B cell (primary cell): ENCODE measurements around the gene AMMECR1. TPM values are rescaled to one million over a fixed set of nuclear protein-coding genes. Genes with fewer than 3 reads are reported as not detected.

Source experiments
- ATAC-seq: fragments of 200-7000 bp; cut with Tn5 transposase; one replicate; pipeline ENCODE4 v1.10.0; 2021; ENCODE audit warnings: low read depth, mild to moderate bottlenecking, moderate number of reproducible peaks, moderate library complexity
- CTCF ChIA-PET: fragments of 350-600 bp; sonication (Branson Sonifier 250); formaldehyde crosslinking; loops from one replicate; lab custom pipeline; 2021; ENCODE audit warnings: antibody characterized with exemption, inconsistent platforms; lab: Charles Lee
- POLR2A ChIA-PET: fragments of 350-600 bp; sonication (Branson Sonifier 250); formaldehyde crosslinking; loops from one replicate; lab custom pipeline; 2021; ENCODE audit warnings: antibody characterized with exemption; lab: Charles Lee
- DNase-seq: peaks from one replicate; pipeline ENCODE4 v3.0.0; 2013
- H2AFZ ChIP-seq: 2 replicates; pipeline ENCODE4 v1.6.1; 2012; ENCODE audit warnings: mild to moderate bottlenecking, low read depth, low read length; ENCODE audit not compliant: insufficient read depth, poor library complexity, severe bottlenecking
- H3K27ac ChIP-seq, 2 donors: 1 replicate in 1 of 2; 2 replicates in 1 of 2; pipeline ENCODE4 v1.5.1; 2012 to 2013; ENCODE audit warnings: low read length in 2 of 2, mild to moderate bottlenecking in 2 of 2, moderate library complexity in 1 of 2
- H3K27me3 ChIP-seq, 4 experiments: fragments of 200-600 bp in 1 of 4; sonication (generic) in 1 of 4; replicated peaks in 1 of 4; 1 replicate in 2 of 4; 2 replicates in 2 of 4; pipeline versions ENCODE4 v1.6.1 to v1.7.0; 2013 to 2016; ENCODE audit warnings: low read length in 3 of 4, mild to moderate bottlenecking in 2 of 4, mixed read lengths in 1 of 4, moderate library complexity in 1 of 4; ENCODE audit not compliant: insufficient read depth in 4 of 4, control insufficient read depth in 3 of 4; ENCODE audit errors: control extremely low read depth in 1 of 4
- H3K36me3 ChIP-seq, 2 experiments: replicated peaks in 1 of 2; 1 replicate in 1 of 2; 2 replicates in 1 of 2; pipeline versions ENCODE4 v1.6.1 to v1.7.1; 2013; ENCODE audit warnings: low read length in 1 of 2; ENCODE audit not compliant: insufficient read depth in 2 of 2, control insufficient read depth in 1 of 2; ENCODE audit errors: control extremely low read depth in 1 of 2, extremely low read depth in 1 of 2
- H3K4me1 ChIP-seq, 2 donors: fragments of 200-600 bp in 1 of 2; sonication (generic) in 1 of 2; 1 replicate in 1 of 2; 2 replicates in 1 of 2; pipeline versions ENCODE4 v1.5.1 to v1.6.1; 2013 to 2017; ENCODE audit warnings: low read length in 2 of 2; ENCODE audit not compliant: control insufficient read depth in 2 of 2, insufficient read depth in 2 of 2
- H3K4me2 ChIP-seq: replicated peaks from 2 replicates; pipeline ENCODE3; 2012; ENCODE audit warnings: mild to moderate bottlenecking, low read depth, low read length; ENCODE audit not compliant: poor library complexity, severe bottlenecking
- H3K4me3 ChIP-seq, 5 experiments: fragments of 200-600 bp in 1 of 5; sonication (generic) in 1 of 5; 1 replicate in 3 of 5; 2 replicates in 2 of 5; pipeline versions ENCODE4 v1.5.1 to v1.7.0; 2011 to 2016; ENCODE audit warnings: low read length in 4 of 5, mild to moderate bottlenecking in 4 of 5, low read depth in 2 of 5, control low read depth in 1 of 5, moderate library complexity in 1 of 5; ENCODE audit not compliant: insufficient read depth in 1 of 5; ENCODE audit errors: control extremely low read depth in 1 of 5, extremely low read depth in 1 of 5
- H3K79me2 ChIP-seq: fragments of 200-600 bp; sonication (generic); one replicate; pipeline ENCODE4 v1.6.0; 2016; ENCODE audit warnings: low read length; ENCODE audit not compliant: control insufficient read depth, insufficient read depth
- H3K9ac ChIP-seq: fragments of 200-600 bp; sonication (generic); 2 replicates; pipeline ENCODE4 v1.6.1; 2017; ENCODE audit warnings: mild to moderate bottlenecking, low read length, moderate library complexity
- H3K9me3 ChIP-seq, 3 donors: one replicate each; pipeline versions ENCODE4 v1.6.1 to v1.7.1; 2013; ENCODE audit warnings: low read length in 2 of 3; ENCODE audit not compliant: control insufficient read depth in 2 of 3, insufficient read depth in 1 of 3; ENCODE audit errors: control extremely low read depth in 1 of 3
- H4K20me1 ChIP-seq: 2 replicates; pipeline ENCODE4 v1.6.0; 2012; ENCODE audit warnings: mild to moderate bottlenecking, low read length; ENCODE audit not compliant: insufficient read depth, control insufficient read depth, poor library complexity, severe bottlenecking
- H3K27ac Mint-ChIP-seq: one replicate; pipeline ENCODE4 v1.8.0; 2021; ENCODE audit warnings: mixed read lengths
- H3K27me3 Mint-ChIP-seq: one replicate; pipeline ENCODE4 v1.8.0; 2021; ENCODE audit warnings: mixed read lengths
- H3K4me1 Mint-ChIP-seq: one replicate; pipeline ENCODE4 v1.8.0; 2021; ENCODE audit warnings: mixed read lengths
- H3K4me3 Mint-ChIP-seq: one replicate; pipeline ENCODE4 v1.8.0; 2021; ENCODE audit warnings: mixed read lengths
- H3K9me3 Mint-ChIP-seq: one replicate; pipeline ENCODE4 v1.8.0; 2022; ENCODE audit warnings: mixed read lengths; ENCODE audit not compliant: insufficient read depth
- CTCF ChIP-seq: fragments of 200-600 bp; IDR thresholded peaks from one replicate; pipeline ENCODE4 v1.8.0; 2022; ENCODE audit warnings: antibody characterized with exemption, mild to moderate bottlenecking
- EZH2 ChIP-seq: IDR thresholded peaks from 2 replicates; pipeline ENCODE4 v1.6.1; 2012; ENCODE audit warnings: borderline replicate concordance, low read depth, mild to moderate bottlenecking, moderate library complexity, low read length; ENCODE audit not compliant: insufficient read depth, poor library complexity, severe bottlenecking
- WGBS: methylation state at CpG from one replicate; pipeline ENCODE4 v1.1.5; 2013; ENCODE audit warnings: missing lambda C conversion rate; ENCODE audit not compliant: insufficient coverage; 5-methylcytosine and 5-hydroxymethylcytosine counted together
- intact Hi-C: fragments of 100-400 bp; cut with micrococcal nuclease; formaldehyde crosslinking; loops from one replicate; pipeline ENCODE4 v1.10.0; 2022
- polyA plus RNA-seq: library from polyadenylated mRNA; depleted of rRNA; stranded (reverse); fragments of >200 nt; gene quantifications from 2 replicates; pipeline ENCODE4 v1.2.3, GENCODE V29; 2012
- total RNA-seq, 2 donors: library from RNA; stranded (reverse); fragments of 120-200 nt in 1 of 2; gene quantifications; 1 replicate in 1 of 2; 2 replicates in 1 of 2; pipeline versions ENCODE4 v1.2.3 to v1.2.4, GENCODE V29; 2013 to 2022

Gene AMMECR1
- total and polyA plus RNA-seq, 2 donors (not counting 1 experiment from before 2014, with no cell fraction given) = 5.7 to 12.7 TPM

- CTCF ChIA-PET = no interaction called here
- Histone ChIP-seq H3K9me3 (no peaks in the 10 kb centered on the region), H4K20me1 (no peaks in the 10 kb centered on the region), H3K9ac (no peak overlapping the region), H3K79me2 (no peaks in the 10 kb centered on the region), H2AFZ (no peak overlapping the region), H3K4me2 (no peak overlapping the region), H3K4me1 (peaks cover 0 to 6% of the 10 kb centered on the region in 2 donors), H3K36me3 (no peaks in the 10 kb centered on the region), H3K27ac (no peak overlapping the region), H3K27me3 (no peaks in the 10 kb centered on the region), H3K4me3 (no peak overlapping the region)
- Mint-ChIP-seq H3K9me3 (no peaks in the 10 kb centered on the region), H3K4me3 (no peak overlapping the region), H3K4me1 (peaks cover 8% of the 10 kb centered on the region), H3K27me3 (no peaks in the 10 kb centered on the region), H3K27ac (no peak overlapping the region)
- intact Hi-C loops = no loop called here
- no peak for ATAC-seq
- DNase-seq = no peak
- POLR2A ChIA-PET = no interaction called here
- TF ChIP-seq EZH2 (no peak), CTCF (no peak)
- WGBS = no CpG with 5 or more reads among the region's 1 CpG
Measured at GRCh38 chrX:110215411-110215810, 102.5 kb downstream of the AMMECR1 start.

DNA sequence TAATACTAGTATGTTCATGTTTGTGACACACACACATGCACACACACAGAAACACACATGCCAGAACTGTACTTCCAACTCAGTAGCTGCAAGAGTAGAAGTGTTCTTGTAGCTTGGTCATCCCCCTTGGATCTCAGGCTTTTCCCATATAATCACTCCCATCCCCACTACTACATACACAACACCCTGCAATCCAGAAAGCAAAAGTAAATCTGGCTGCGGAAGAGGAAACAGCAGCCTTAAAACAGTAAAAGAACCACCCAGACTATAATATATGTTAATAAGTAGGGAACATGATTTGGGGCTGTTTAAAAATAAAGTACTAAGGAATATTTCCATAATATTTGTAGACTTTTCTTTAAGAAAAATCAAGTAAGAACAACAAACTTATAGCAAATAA is 103.2 kb downstream of the AMMECR1 start:
- Mint-ChIP-seq H3K4me3 (no peak overlapping the region), H3K9me3 (no peaks in the 10 kb centered on the region), H3K4me1 (peaks cover 8% of the 10 kb centered on the region), H3K27me3 (no peaks in the 10 kb centered on the region), H3K27ac (no peak overlapping the region)
- Histone ChIP-seq H3K79me2 (no peaks in the 10 kb centered on the region), H3K4me1 (peaks cover 0 to 6% of the 10 kb centered on the region in 2 donors), H3K4me3 (no peak overlapping the region), H3K4me2 (no peak overlapping the region), H2AFZ (no peak overlapping the region), H4K20me1 (no peaks in the 10 kb centered on the region), H3K27ac (no peak overlapping the region), H3K9me3 (no peaks in the 10 kb centered on the region), H3K36me3 (no peaks in the 10 kb centered on the region), H3K27me3 (no peaks in the 10 kb centered on the region), H3K9ac (no peak overlapping the region)
- DNase-seq = no peak
- TF ChIP-seq CTCF (no peak), EZH2 (no peak)
- CTCF ChIA-PET = no interaction called here
- intact Hi-C loops = no loop called here
- WGBS = no CpG with 5 or more reads among the region's 1 CpG
- no peak for ATAC-seq
- POLR2A ChIA-PET = no interaction called here
